IMR-90 (cell line): Measurements from ENCODE around the gene CBFA2T3. TPM values are rescaled to one million over a fixed set of nuclear protein-coding genes. Genes with fewer than 3 reads are reported as not detected.

ENCODE experiments used
- ATAC-seq: fragments of 200-7000 bp; cut with Tn5 transposase; 2 replicates; pipeline ENCODE4 v1.9.1; 2020; ENCODE audit warnings: low read depth, mild to moderate bottlenecking, moderate library complexity
- BruUV-seq: library from RNA; stranded (reverse); fragments of 400-500 nt; replicated peaks from 2 replicates; lab custom pipeline; 2021; lab: Mats Ljungman, UMichigan
- CTCF ChIA-PET: fragments of 300-600 bp; formaldehyde crosslinking; extraction: SDS; loops from one replicate; lab custom pipeline; 2021; ENCODE audit warnings: antibody characterized with exemption; lab: Yijun Ruan, JAX
- POLR2A ChIA-PET: fragments of 300-600 bp; sonication (Branson Sonifier 250); formaldehyde crosslinking; loops from one replicate; lab custom pipeline; 2022; ENCODE audit warnings: antibody characterized with exemption; ENCODE audit not compliant: unreplicated experiment; lab: Charles Lee
- DNase-seq: peaks from one replicate; pipeline ENCODE4 v3.0.0; 2013
- H2AFZ ChIP-seq: replicated peaks from 2 replicates; pipeline ENCODE3; 2013; ENCODE audit warnings: low read length, mild to moderate bottlenecking; ENCODE audit not compliant: poor library complexity
- H2AK5ac ChIP-seq: 2 replicates; pipeline ENCODE4 v1.6.1; 2013; ENCODE audit warnings: low read depth, low read length, inconsistent platforms
- H2AK9ac ChIP-seq: replicated peaks from 2 replicates; pipeline ENCODE3; 2013; ENCODE audit warnings: mild to moderate bottlenecking, low read depth, low read length, moderate library complexity; ENCODE audit not compliant: poor library complexity
- H2BK120ac ChIP-seq: 2 replicates; pipeline ENCODE4 v1.6.1; 2013; ENCODE audit warnings: low read depth, low read length, inconsistent platforms
- H2BK15ac ChIP-seq: 3 replicates; pipeline ENCODE4 v1.6.1; 2013; ENCODE audit warnings: low read depth, low read length, inconsistent platforms
- H2BK20ac ChIP-seq: 2 replicates; pipeline ENCODE4 v1.6.1; 2013; ENCODE audit warnings: low read depth, mild to moderate bottlenecking, inconsistent platforms, low read length, moderate library complexity
- H2BK5ac ChIP-seq: 2 replicates; pipeline ENCODE4 v1.6.1; 2013; ENCODE audit warnings: mild to moderate bottlenecking, low read depth, low read length, inconsistent platforms; ENCODE audit not compliant: poor library complexity, severe bottlenecking
- H3K14ac ChIP-seq: replicated peaks from 2 replicates; pipeline ENCODE4 v1.6.1; 2013; ENCODE audit warnings: low read depth, low read length, inconsistent platforms
- H3K18ac ChIP-seq: 2 replicates; pipeline ENCODE4 v1.6.1; 2013; ENCODE audit warnings: low read depth, low read length, control low read depth
- H3K23ac ChIP-seq: 2 replicates; pipeline ENCODE4 v1.6.1; 2013; ENCODE audit warnings: low read depth, low read length, inconsistent platforms
- H3K27ac ChIP-seq: 2 replicates; pipeline ENCODE4 v1.5.1; 2013; ENCODE audit warnings: mild to moderate bottlenecking, control low read depth, low read length; ENCODE audit not compliant: insufficient read depth
- H3K27me3 ChIP-seq: 2 replicates; pipeline ENCODE4 v1.6.1; 2013; ENCODE audit warnings: low read length; ENCODE audit not compliant: control insufficient read depth, insufficient read depth
- H3K36me3 ChIP-seq: 2 replicates; pipeline ENCODE4 v1.6.1; 2013; ENCODE audit warnings: low read length, mixed read lengths; ENCODE audit not compliant: control insufficient read depth, insufficient read depth
- H3K4ac ChIP-seq: 2 replicates; pipeline ENCODE4 v1.6.1; 2013; ENCODE audit warnings: low read depth, low read length, inconsistent platforms
- H3K4me1 ChIP-seq: 2 replicates; pipeline ENCODE4 v1.6.1; 2013; ENCODE audit warnings: low read length, mixed read lengths; ENCODE audit not compliant: control insufficient read depth, insufficient read depth
- H3K4me2 ChIP-seq: 2 replicates; pipeline ENCODE4 v1.6.1; 2013; ENCODE audit warnings: low read depth, mild to moderate bottlenecking, control low read depth, low read length, moderate library complexity
- H3K4me3 ChIP-seq: 2 replicates; pipeline ENCODE4 v1.5.1; 2013; ENCODE audit warnings: low read depth, mild to moderate bottlenecking, control low read depth, low read length, moderate library complexity; ENCODE audit not compliant: insufficient read depth
- H3K56ac ChIP-seq: 2 replicates; pipeline ENCODE4 v1.6.1; 2013; ENCODE audit warnings: low read length, inconsistent platforms; ENCODE audit not compliant: insufficient read depth; ENCODE audit errors: extremely low read depth
- H3K79me1 ChIP-seq, 2 experiments: 2 replicates each; pipeline ENCODE4 v1.6.1; 2013; ENCODE audit warnings: low read length in 2 of 2, inconsistent platforms in 1 of 2, low read depth in 1 of 2
- H3K9ac ChIP-seq: 2 replicates; pipeline ENCODE4 v1.6.1; 2013; ENCODE audit warnings: low read depth, low read length, control low read depth
- H3K9me1 ChIP-seq: 2 replicates; pipeline ENCODE4 v1.6.1; 2013; ENCODE audit warnings: low read length, inconsistent platforms; ENCODE audit not compliant: insufficient read depth
- H3K9me3 ChIP-seq: 2 replicates; pipeline ENCODE4 v1.6.1; 2013; ENCODE audit warnings: low read length; ENCODE audit not compliant: control insufficient read depth, insufficient read depth
- H4K20me1 ChIP-seq: 2 replicates; pipeline ENCODE4 v1.6.1; 2013; ENCODE audit warnings: low read length, inconsistent platforms; ENCODE audit not compliant: insufficient read depth
- H4K5ac ChIP-seq: 2 replicates; pipeline ENCODE4 v1.6.1; 2013; ENCODE audit warnings: mild to moderate bottlenecking, low read depth, low read length, control low read depth
- H4K8ac ChIP-seq, 2 experiments: 2 replicates each; pipeline ENCODE4 v1.6.1; 2013; ENCODE audit warnings: low read depth in 2 of 2, low read length in 2 of 2, control low read depth in 1 of 2, inconsistent platforms in 1 of 2
- H4K91ac ChIP-seq: 2 replicates; pipeline ENCODE4 v1.6.1; 2013; ENCODE audit warnings: low read depth, low read length, inconsistent platforms; ENCODE audit not compliant: insufficient read depth
- BHLHE40 ChIP-seq: fragments of 150-350 bp; IDR thresholded peaks from 2 replicates; pipeline ENCODE4 v1.6.1; 2016; ENCODE audit warnings: mild to moderate bottlenecking, low read depth, low read length
- CEBPB ChIP-seq: IDR thresholded peaks from 2 replicates; pipeline ENCODE4 v1.6.1; 2012; ENCODE audit warnings: low read depth, low read length, improper control_type of control experiment
- CHD1 ChIP-seq: IDR thresholded peaks from 2 replicates; pipeline ENCODE4 v1.6.1; 2012; ENCODE audit warnings: low read depth, low read length, improper control_type of control experiment
- FOS ChIP-seq: fragments of 150-350 bp; IDR thresholded peaks from 2 replicates; pipeline ENCODE4 v1.6.1; 2016; ENCODE audit warnings: low read depth, low read length
- MAFK ChIP-seq: IDR thresholded peaks from 2 replicates; pipeline ENCODE4 v1.6.1; 2012; ENCODE audit warnings: low read depth, low read length, improper control_type of control experiment
- MAZ ChIP-seq: IDR thresholded peaks from 2 replicates; pipeline ENCODE4 v1.6.1; 2012; ENCODE audit warnings: low read depth, mild to moderate bottlenecking, low read length, improper control_type of control experiment, moderate library complexity, borderline replicate concordance
- MXI1 ChIP-seq: IDR thresholded peaks from 2 replicates; pipeline ENCODE4 v1.6.1; 2012; ENCODE audit warnings: low read depth, mild to moderate bottlenecking, low read length, moderate library complexity, borderline replicate concordance
- NFE2L2 ChIP-seq: fragments of 150-350 bp; IDR thresholded peaks from 2 replicates; pipeline ENCODE4 v1.6.1; 2016; ENCODE audit warnings: low read depth, mild to moderate bottlenecking, low read length
- POLR2A ChIP-seq: IDR thresholded peaks from 2 replicates; pipeline ENCODE4 v1.6.1; 2012; ENCODE audit warnings: mild to moderate bottlenecking, low read depth, low read length
- RAD21 ChIP-seq: IDR thresholded peaks from 2 replicates; pipeline ENCODE4 v1.6.1; 2012; ENCODE audit warnings: low read length, improper control_type of control experiment
- RCOR1 ChIP-seq: IDR thresholded peaks from 2 replicates; pipeline ENCODE4 v1.6.1; 2012; ENCODE audit warnings: mild to moderate bottlenecking, low read length, improper control_type of control experiment; ENCODE audit not compliant: insufficient replicate concordance
- RFX5 ChIP-seq: IDR thresholded peaks from 2 replicates; pipeline ENCODE4 v1.8.0; 2012; ENCODE audit warnings: low read depth, mild to moderate bottlenecking, low read length, moderate library complexity
- SMC3 ChIP-seq: fragments of 150-350 bp; IDR thresholded peaks from 2 replicates; pipeline ENCODE4 v1.6.1; 2016; ENCODE audit warnings: low read depth, mild to moderate bottlenecking, antibody characterized with exemption, low read length, moderate library complexity
- whole genome bisulfite sequencing, 2 experiments: methylation state at CpG; one replicate each; pipeline versions ENCODE4 v1.1.5 to v1.1.7; 2013; ENCODE audit warnings: missing lambda C conversion rate in 2 of 2; ENCODE audit not compliant: insufficient read length in 1 of 2; ENCODE audit errors: extremely low coverage in 2 of 2; 5-methylcytosine and 5-hydroxymethylcytosine counted together
- dilution Hi-C: fragments of 300-500 bp; cut with HindIII; formaldehyde crosslinking; loops from one replicate; pipeline ENCODE4 v1.14.3; 2018; ENCODE audit warnings: low sequenced_read_pairs; ENCODE audit not compliant: unreplicated experiment
- in situ Hi-C: fragments of 300-500 bp; cut with MboI; formaldehyde crosslinking; loops from 3 replicates; pipeline ENCODE4 v1.14.3; 2019; ENCODE audit warnings: low sequenced_read_pairs, inconsistent platforms, mixed read lengths
- intact Hi-C: fragments of 100-400 bp; cut with micrococcal nuclease; formaldehyde crosslinking; loops from 2 replicates; pipeline ENCODE4 v1.10.0; 2022
- polyA plus RNA-seq, 3 experiments: library from polyadenylated mRNA; depleted of rRNA; stranded (reverse); fragments of >200 nt; gene quantifications; 2 replicates each; pipeline ENCODE4 v1.2.3, GENCODE V29; 2012; ENCODE audit warnings: low replicate concordance in 1 of 3
- total RNA-seq: library from RNA; depleted of rRNA; stranded (reverse); fragments of >200 nt; gene quantifications from 2 replicates; pipeline ENCODE4 v1.2.3, GENCODE V29; 2012
- TF ChIP-seq, protein P1 (sequence below): conservative IDR thresholded peaks from 2 replicates; pipeline ENCODE4 v1.5.1; 2012; ENCODE audit warnings: mild to moderate bottlenecking, low read depth, low read length, improper control_type of control experiment
- TF ChIP-seq, protein P2 (sequence below): fragments of 150-350 bp; IDR thresholded peaks from 2 replicates; pipeline ENCODE4 v1.6.1; 2016; ENCODE audit warnings: low read depth, mild to moderate bottlenecking, low read length, moderate library complexity, borderline replicate concordance
- TF ChIP-seq, protein P3 (sequence below): fragments of 150-350 bp; IDR thresholded peaks from 2 replicates; pipeline ENCODE4 v1.6.1; 2017; ENCODE audit warnings: mild to moderate bottlenecking, antibody characterized with exemption, low read length, low read depth

Gene CBFA2T3
- total and polyA plus RNA-seq, 2 of the 4 experiments (the other 2 are of a cell fraction), result not detected

DNA sequence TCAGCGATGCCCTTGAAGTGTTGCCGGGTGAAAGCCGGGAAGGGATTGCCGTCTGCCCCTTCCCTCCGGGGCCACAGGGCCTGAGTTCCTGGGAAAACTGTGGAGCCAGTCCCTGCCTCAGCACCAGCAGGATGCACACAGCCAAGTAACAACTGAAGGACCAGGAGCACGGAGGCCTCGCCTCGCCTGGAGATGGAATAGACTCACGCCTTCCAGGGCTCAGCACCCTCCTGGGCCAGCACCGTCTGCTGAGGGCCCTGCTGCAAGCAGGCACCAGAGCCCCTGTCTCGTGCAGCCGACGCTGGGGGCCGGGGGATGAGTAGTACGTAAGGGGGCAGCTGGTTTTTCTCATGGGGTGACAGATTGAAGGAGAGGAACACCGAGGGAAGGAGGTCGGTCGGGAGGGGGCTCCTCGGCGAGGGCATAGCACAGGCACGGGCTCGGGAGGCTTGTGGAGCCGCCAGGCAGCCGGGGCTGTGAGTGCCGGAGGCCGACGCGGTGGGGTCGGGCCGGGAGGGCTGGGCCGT is 6.4 kb downstream of the CBFA2T3 start:
- Histone ChIP-seq H2BK20ac (no peak overlapping the region), H2BK5ac (no peak overlapping the region), H3K56ac (no peak overlapping the region), H3K36me3 (no peaks in the 10 kb centered on the region), H4K8ac (no peak overlapping the region), H3K27ac (no peak overlapping the region), H2AK9ac (no peak overlapping the region), H3K9me3 (no peaks in the 10 kb centered on the region), H2BK120ac (no peak overlapping the region), H3K23ac (no peak overlapping the region), H3K27me3 (peaks cover 74% of the 10 kb centered on the region), H3K9me1 (no peaks in the 10 kb centered on the region), H3K4me2 (no peak overlapping the region), H3K79me1 (no peaks in the 10 kb centered on the region), H4K20me1 (no peaks in the 10 kb centered on the region), H4K91ac (no peak overlapping the region), H2AFZ (no peak overlapping the region), H3K4ac (no peak overlapping the region), H2AK5ac (no peak overlapping the region), H3K4me3 (no peak overlapping the region), H3K4me1 (no peaks in the 10 kb centered on the region), H3K18ac (no peak overlapping the region), H2BK15ac (no peak overlapping the region), H3K9ac (no peak overlapping the region), H4K5ac (no peak overlapping the region), H3K14ac (no peak overlapping the region)
- intact Hi-C loops, result no loop called here
- dilution Hi-C loops, result no loop called here
- in situ Hi-C loops, result no loop called here
- no peak for DNase-seq
- ChIA-PET CTCF (interaction anchor here (0.6 kb wide), 1 partner anchor 23 kb away, joined by 5 read pairs; no protein-coding TSS in a partner anchor), POLR2A (no interaction called here)
- no TSS peak for BruUV-seq
- WGBS, 2 experiments, result 44% methylated on average over 8 of the region's 31 CpGs; no CpG with 5 or more reads in 1 of the 2 experiments
- no peak for ATAC-seq
- TF ChIP-seq MAZ (no peak), CEBPB (no peak), MXI1 (no peak), RFX5 (no peak), FOS (no peak), RAD21 (no peak), SMC3 (no peak), RCOR1 (no peak), MAFK (no peak), CHD1 (no peak), NFE2L2 (no peak), BHLHE40 (no peak), POLR2A (no peak)
- TF ChIP-seq, protein P1, sequence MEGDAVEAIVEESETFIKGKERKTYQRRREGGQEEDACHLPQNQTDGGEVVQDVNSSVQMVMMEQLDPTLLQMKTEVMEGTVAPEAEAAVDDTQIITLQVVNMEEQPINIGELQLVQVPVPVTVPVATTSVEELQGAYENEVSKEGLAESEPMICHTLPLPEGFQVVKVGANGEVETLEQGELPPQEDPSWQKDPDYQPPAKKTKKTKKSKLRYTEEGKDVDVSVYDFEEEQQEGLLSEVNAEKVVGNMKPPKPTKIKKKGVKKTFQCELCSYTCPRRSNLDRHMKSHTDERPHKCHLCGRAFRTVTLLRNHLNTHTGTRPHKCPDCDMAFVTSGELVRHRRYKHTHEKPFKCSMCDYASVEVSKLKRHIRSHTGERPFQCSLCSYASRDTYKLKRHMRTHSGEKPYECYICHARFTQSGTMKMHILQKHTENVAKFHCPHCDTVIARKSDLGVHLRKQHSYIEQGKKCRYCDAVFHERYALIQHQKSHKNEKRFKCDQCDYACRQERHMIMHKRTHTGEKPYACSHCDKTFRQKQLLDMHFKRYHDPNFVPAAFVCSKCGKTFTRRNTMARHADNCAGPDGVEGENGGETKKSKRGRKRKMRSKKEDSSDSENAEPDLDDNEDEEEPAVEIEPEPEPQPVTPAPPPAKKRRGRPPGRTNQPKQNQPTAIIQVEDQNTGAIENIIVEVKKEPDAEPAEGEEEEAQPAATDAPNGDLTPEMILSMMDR, result no peak
- TF ChIP-seq, protein P2, sequence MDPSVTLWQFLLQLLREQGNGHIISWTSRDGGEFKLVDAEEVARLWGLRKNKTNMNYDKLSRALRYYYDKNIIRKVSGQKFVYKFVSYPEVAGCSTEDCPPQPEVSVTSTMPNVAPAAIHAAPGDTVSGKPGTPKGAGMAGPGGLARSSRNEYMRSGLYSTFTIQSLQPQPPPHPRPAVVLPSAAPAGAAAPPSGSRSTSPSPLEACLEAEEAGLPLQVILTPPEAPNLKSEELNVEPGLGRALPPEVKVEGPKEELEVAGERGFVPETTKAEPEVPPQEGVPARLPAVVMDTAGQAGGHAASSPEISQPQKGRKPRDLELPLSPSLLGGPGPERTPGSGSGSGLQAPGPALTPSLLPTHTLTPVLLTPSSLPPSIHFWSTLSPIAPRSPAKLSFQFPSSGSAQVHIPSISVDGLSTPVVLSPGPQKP, result no peak
- TF ChIP-seq, protein P3, sequence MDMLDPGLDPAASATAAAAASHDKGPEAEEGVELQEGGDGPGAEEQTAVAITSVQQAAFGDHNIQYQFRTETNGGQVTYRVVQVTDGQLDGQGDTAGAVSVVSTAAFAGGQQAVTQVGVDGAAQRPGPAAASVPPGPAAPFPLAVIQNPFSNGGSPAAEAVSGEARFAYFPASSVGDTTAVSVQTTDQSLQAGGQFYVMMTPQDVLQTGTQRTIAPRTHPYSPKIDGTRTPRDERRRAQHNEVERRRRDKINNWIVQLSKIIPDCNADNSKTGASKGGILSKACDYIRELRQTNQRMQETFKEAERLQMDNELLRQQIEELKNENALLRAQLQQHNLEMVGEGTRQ, result no peak
